Activated CD8-positive, alpha-beta T cell treated with anti-CD3 and anti-CD28 coated beads, Interleukin-2, amount 10 ng/mL, durations not matched to agents 7 days and 5 days (primary cell): ENCODE data around the gene HOXC4. TPM values are rescaled to one million over a fixed set of nuclear protein-coding genes. Genes with fewer than 3 reads are reported as not detected.

Source experiments
- ATAC-seq: fragments of 150-1000 bp; cut with Tn5 transposase; one replicate; pipeline ENCODE4 v1.10.0; 2021; ENCODE audit warnings: moderate library complexity
- CTCF ChIA-PET: fragments of 350-600 bp; sonication (Branson Sonifier 250); formaldehyde crosslinking; loops from one replicate; lab custom pipeline; 2021; ENCODE audit warnings: antibody characterized with exemption; lab: Charles Lee
- POLR2A ChIA-PET: fragments of 350-600 bp; sonication (Branson Sonifier 250); formaldehyde crosslinking; loops from one replicate; lab custom pipeline; 2021; ENCODE audit warnings: antibody characterized with exemption; lab: Charles Lee
- DNase-seq: peaks from one replicate; pipeline ENCODE4 v3.0.0-alpha.2; 2020
- H3K27ac Mint-ChIP-seq: one replicate; pipeline ENCODE4 v1.8.0; 2021; ENCODE audit warnings: mild to moderate bottlenecking, mixed read lengths
- H3K27me3 Mint-ChIP-seq: one replicate; pipeline ENCODE4 v1.8.0; 2021; ENCODE audit warnings: low read depth, mixed read lengths
- H3K36me3 Mint-ChIP-seq: one replicate; pipeline ENCODE4 v1.8.0; 2021; ENCODE audit warnings: low read depth, mixed read lengths
- H3K4me1 Mint-ChIP-seq: one replicate; pipeline ENCODE4 v1.8.0; 2021; ENCODE audit warnings: low read depth, mixed read lengths
- H3K4me3 Mint-ChIP-seq: one replicate; pipeline ENCODE4 v1.8.0; 2021; ENCODE audit warnings: mild to moderate bottlenecking, mixed read lengths
- H3K9me3 Mint-ChIP-seq: one replicate; pipeline ENCODE4 v1.8.0; 2022; ENCODE audit warnings: mixed read lengths; ENCODE audit not compliant: insufficient read depth
- total RNA-seq, 2 experiments: library from RNA; stranded (reverse); gene quantifications; one replicate each; pipeline ENCODE4 v1.2.3, GENCODE V29; 2021

The HOXC4 gene
- total RNA-seq, 2 experiments from 2014 or later = 1.1 to 1.3 TPM

DNA sequence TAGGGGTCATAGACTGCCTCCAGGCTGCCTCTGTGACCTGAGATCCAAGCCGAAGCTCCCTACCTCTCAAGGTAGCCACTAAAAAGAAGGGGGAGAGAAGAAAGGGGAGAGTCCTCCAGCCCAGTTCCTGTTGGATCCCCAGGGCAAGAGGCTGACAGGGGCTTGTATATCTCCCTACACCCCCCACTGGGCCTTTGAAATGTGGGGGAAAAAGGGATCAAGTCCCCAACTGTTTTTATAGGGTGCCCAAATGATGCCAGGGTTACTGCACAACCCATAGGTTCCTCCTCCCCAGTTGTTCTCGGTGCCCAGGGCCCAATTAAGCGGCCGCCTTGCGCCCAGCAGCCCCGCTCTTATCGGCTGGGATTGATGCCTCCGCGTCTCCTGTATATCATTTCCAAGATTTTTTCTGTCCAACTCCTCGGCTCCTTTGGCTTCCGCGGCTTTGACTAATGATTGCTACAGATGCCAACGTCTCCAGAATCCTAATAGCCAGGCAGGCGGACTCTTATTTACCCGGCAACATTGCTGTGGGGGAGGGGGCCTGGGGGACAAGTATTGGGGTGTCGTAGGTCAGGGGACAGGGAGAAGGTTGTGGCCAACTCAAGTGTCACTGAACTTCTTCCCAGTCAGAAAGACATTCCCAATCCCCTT is 7.6 kb upstream of the HOXC4 start:
- Mint-ChIP-seq H3K4me1 (peaks cover 31% of the 10 kb centered on the region), H3K4me3 (no peak overlapping the region), H3K27ac (no peak overlapping the region), H3K36me3 (no peaks in the 10 kb centered on the region), H3K27me3 (peaks cover 91% of the 10 kb centered on the region), H3K9me3 (no peaks in the 10 kb centered on the region)
- ChIA-PET POLR2A (no interaction called here), CTCF (interaction anchor here (1.0 to 1.2 kb wide), 3 partner anchors 13 to 161 kb away, joined by 3 to 7 read pairs (median 4); partner anchors contain the start of gene HOXC5)
- ATAC-seq (no peak), DNase-seq (no peak)

DNA sequence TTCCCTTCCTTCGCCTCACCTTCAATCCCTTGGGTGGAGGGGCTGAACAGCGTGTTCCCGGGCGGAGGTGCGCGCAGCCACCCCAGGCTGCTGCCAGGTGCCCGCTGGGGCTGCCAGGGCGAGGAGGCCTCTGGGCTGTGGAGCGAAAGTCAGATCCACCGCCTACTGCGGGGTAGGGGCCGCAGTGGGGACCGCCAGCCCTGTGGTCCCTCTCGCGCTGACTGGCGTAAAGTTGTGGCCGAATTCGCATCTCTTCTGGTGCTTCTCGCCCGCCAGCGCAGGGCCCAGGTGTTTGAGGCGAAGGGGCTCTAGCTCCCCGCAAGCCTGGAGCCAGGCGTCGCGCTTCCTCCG is 6.9 kb upstream of the HOXC4 start:
- H3K4me3 Mint-ChIP-seq = no peak overlapping the region
- no peaks in the 10 kb centered on the region for H3K9me3 Mint-ChIP-seq
- ChIA-PET CTCF (no interaction called here), POLR2A (no interaction called here)
- no peaks in the 10 kb centered on the region for H3K36me3 Mint-ChIP-seq
- H3K27me3 Mint-ChIP-seq = peaks cover 92% of the 10 kb centered on the region
- H3K27ac Mint-ChIP-seq = no peak overlapping the region
- DNase-seq (no peak), ATAC-seq (no peak)
- peaks cover 36% of the 10 kb centered on the region for H3K4me1 Mint-ChIP-seq

DNA sequence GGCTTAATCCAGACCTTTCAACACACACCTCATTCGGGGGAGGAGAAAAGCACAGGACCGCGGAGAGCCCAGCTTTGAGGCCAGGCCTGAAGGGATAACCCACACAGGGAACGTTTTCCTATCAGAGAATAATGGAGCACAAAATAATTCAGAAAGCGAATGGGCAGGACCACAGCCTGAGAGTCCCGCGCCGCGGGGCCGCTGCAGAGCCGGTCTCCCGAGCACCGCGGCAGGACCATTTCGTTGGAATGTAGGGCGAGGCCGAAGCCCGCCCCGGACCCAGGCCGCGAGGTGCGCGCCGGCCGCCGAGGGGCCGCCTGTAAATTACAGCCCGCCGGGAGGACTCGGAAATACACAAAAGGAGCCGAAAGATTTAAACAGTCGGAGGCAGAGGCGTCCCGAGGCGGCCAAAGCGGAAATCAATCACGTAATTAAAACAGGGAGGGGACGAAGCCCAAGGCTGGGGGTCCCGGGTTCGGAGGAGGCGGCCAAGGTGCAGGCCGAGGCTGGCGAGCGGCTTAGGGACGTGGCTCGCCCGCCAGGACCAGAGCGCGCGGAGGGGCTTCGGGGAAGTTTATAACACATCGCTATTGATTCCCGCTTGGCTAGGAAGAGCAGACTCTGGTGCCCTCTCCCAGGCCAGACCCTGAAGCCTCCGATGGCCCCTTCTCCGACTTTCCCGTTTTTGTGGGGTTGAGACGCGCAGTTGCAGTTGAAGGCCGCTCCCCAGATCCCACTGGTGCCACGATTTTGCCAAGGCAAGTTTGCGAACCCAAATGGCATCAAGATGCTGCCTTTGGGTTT is 6.3 kb upstream of the HOXC4 start:
- no peaks in the 10 kb centered on the region for H3K9me3 Mint-ChIP-seq
- H3K4me1 Mint-ChIP-seq = peaks cover 40% of the 10 kb centered on the region
- POLR2A ChIA-PET = no interaction called here
- H3K36me3 Mint-ChIP-seq = no peaks in the 10 kb centered on the region
- DNase-seq (no peak), ATAC-seq (peak; percentile 6)
- H3K27me3 Mint-ChIP-seq = peaks cover 92% of the 10 kb centered on the region
- H3K4me3 Mint-ChIP-seq = no peak overlapping the region
- CTCF ChIA-PET = interaction anchor here (1.1 kb wide), 2 partner anchors 15 to 154 kb away, joined by 3 to 6 read pairs; partner anchors contain the start of gene HOXC5
- no peak overlapping the region for H3K27ac Mint-ChIP-seq

DNA sequence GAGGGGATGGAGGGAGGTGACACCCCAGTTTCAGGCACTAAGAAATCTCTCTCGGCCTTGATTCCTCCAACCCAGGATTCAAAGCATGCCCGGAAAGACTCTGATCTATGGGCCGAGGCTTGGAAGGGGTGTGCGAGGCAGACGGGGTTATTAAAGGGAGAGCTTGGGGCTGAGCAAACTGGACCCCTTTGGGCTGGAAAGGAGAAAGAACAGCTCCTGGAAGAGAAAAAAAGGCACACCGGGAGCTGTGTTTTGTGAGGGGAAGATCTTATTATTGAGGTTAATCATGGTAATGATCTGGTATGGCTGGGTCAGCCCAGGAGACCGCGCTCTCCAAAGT is 5.7 kb upstream of the HOXC4 start:
- H3K27me3 Mint-ChIP-seq = peaks cover 89% of the 10 kb centered on the region
- H3K4me1 Mint-ChIP-seq = peaks cover 44% of the 10 kb centered on the region
- H3K27ac Mint-ChIP-seq = no peak overlapping the region
- ChIA-PET CTCF (interaction anchor here (0.6 to 1.1 kb wide), 3 partner anchors 15 to 154 kb away, joined by 3 to 6 read pairs (median 5); partner anchors contain the start of gene HOXC5), POLR2A (no interaction called here)
- no peak for DNase-seq
- no peak overlapping the region for H3K4me3 Mint-ChIP-seq
- ATAC-seq = no peak
- H3K36me3 Mint-ChIP-seq = no peaks in the 10 kb centered on the region
- no peaks in the 10 kb centered on the region for H3K9me3 Mint-ChIP-seq

DNA sequence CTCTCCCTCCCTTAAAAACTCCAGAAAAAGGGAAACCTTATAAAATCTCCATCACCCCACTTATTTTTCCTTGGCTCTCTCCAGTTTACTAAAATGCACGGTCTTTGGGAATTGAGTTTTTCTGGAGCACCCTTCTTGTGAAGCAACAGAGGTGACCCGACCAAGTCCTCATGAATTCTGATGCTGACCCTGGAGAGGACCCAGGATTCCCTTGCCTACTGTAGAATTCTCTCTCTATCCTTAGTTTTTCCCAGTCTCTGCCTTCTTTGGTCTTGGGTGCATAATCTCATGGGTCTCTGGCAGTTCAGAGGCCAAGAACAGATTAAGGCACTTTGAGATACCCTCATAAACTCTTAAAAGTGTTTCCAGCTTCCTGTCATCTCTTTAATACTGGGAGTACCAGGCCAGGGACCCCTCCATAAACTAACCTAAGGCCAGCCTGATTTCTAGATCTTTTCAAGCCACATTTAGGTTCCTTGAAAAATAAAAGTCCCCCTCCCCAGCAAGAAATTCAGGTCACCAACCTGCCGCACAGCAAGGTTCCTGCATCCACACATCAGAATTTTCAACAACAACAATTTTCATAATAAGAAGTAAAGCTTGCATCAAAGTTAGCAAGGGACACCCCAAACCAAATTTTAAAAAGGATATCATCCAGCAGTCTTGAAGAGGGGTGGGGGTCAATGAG is 5.1 kb upstream of the HOXC4 start:
- peaks cover 87% of the 10 kb centered on the region for H3K27me3 Mint-ChIP-seq
- DNase-seq (no peak), ATAC-seq (no peak)
- POLR2A ChIA-PET = no interaction called here
- peaks cover 47% of the 10 kb centered on the region for H3K4me1 Mint-ChIP-seq
- no peak overlapping the region for H3K4me3 Mint-ChIP-seq
- H3K36me3 Mint-ChIP-seq = no peaks in the 10 kb centered on the region
- no peaks in the 10 kb centered on the region for H3K9me3 Mint-ChIP-seq
- H3K27ac Mint-ChIP-seq = no peak overlapping the region
- CTCF ChIA-PET = interaction anchor here (0.6 to 1.1 kb wide), 3 partner anchors 16 to 153 kb away, joined by 3 to 6 read pairs (median 5); partner anchors contain the start of gene HOXC5

DNA sequence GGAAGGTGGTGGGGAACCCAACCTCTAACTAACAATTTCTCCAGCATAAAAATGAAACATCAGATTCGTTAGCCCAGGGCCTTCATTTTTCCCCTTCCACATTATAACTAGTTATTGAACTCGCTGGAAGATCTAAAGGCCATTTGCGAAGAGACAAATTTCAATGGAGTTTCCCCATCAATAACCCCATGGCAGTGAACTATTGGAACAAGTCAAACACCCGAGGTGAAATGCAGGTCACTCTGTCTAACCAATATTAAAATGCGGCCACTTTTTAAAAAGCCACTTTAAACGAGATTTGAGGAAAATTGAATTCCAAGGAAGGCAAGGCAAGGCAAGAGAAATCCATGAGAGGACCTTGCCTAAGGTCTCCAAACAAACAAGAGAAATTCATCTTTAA is 4.5 kb upstream of the HOXC4 start:
- peaks cover 46% of the 10 kb centered on the region for H3K4me1 Mint-ChIP-seq
- CTCF ChIA-PET = no interaction called here
- no peak for ATAC-seq

DNA sequence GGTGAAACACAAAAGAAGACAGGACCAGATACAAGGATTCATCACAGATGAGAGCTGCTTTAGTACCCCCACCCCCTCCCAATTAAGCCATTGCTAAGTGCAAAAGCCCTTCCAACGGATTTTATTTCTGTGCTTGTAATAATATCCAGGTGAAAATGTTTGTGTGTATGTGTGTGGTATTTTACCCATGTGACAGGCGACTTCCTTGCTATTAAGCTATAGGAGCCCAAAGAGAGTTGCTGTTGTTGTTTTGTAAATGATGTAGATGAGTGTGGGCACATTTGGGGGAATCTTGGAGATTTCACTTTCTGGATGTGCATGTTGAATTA is 3.2 kb upstream of the HOXC4 start:
- Mint-ChIP-seq H3K36me3 (no peaks in the 10 kb centered on the region), H3K27ac (no peak overlapping the region), H3K27me3 (peaks cover 86% of the 10 kb centered on the region), H3K9me3 (no peaks in the 10 kb centered on the region), H3K4me3 (peak overlapping the region; percentile 13), H3K4me1 (peaks cover 40% of the 10 kb centered on the region)
- ChIA-PET CTCF (interaction anchor here (0.7 to 2.1 kb wide), 5 partner anchors 18 to 157 kb away, joined by 3 to 14 read pairs (median 3); partner anchors contain the start of gene HOXC5), POLR2A (no interaction called here)
- DNase-seq (no peak), ATAC-seq (no peak)

More for the DNA sequence above, 4.5 kb upstream of the HOXC4 start:
- no peaks in the 10 kb centered on the region for H3K9me3 Mint-ChIP-seq
- H3K27ac Mint-ChIP-seq = no peak overlapping the region
- no peak for DNase-seq
- peaks cover 88% of the 10 kb centered on the region for H3K27me3 Mint-ChIP-seq
- no peak overlapping the region for H3K4me3 Mint-ChIP-seq
- H3K36me3 Mint-ChIP-seq = no peaks in the 10 kb centered on the region
- POLR2A ChIA-PET = no interaction called here

DNA sequence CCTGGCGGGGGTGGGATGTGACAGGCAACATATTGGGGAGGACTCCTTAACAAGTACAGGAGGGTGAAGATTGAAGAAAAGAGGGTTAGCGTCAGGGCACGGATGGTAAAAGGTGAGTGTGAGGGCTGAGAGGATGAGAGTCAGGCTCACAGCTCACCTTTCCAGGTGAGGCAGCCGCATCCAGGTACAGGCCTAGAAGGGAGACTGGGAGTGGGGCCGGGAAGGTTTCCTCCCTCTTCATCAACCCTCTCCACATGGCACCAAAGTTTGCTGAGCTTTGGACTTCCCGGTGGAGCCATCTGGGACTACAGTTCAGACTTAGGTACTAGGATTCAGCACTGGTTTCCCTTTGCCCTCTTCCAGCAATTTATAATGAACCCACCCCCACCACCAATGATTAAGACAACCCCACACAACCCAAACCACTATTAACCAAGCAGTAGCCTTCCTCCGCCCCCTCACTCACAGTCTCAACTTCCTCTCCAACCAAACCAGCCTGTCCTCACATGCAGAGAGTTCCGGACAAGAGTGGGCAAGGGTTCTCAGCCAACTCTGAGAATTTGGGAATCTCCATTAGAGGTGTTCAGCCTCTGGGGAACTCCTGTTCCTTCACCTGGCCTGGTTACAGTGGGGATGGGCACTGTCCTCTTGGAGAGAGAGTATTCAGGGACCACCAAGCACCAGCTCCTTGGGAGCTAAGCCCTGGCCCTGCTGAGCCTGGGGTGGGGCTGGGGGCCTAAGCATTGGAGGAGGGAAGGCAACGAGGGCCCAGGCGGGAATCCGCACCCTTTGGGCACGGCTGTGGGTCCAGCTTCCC is 2.4 kb upstream of the HOXC4 start:
- Mint-ChIP-seq H3K9me3 (no peaks in the 10 kb centered on the region), H3K27ac (no peak overlapping the region), H3K36me3 (no peaks in the 10 kb centered on the region), H3K4me1 (peaks cover 40% of the 10 kb centered on the region), H3K4me3 (no peak overlapping the region), H3K27me3 (peaks cover 87% of the 10 kb centered on the region)
- ChIA-PET POLR2A (interaction anchor here (1.1 kb wide), 1 partner anchor 10 kb away, joined by 4 read pairs; no protein-coding TSS in a partner anchor), CTCF (interaction anchor here (0.9 to 2.1 kb wide), 6 partner anchors 10 to 156 kb away, joined by 3 to 14 read pairs (median 4); partner anchors contain the start of gene HOXC5)
- DNase-seq (no peak), ATAC-seq (no peak)

DNA sequence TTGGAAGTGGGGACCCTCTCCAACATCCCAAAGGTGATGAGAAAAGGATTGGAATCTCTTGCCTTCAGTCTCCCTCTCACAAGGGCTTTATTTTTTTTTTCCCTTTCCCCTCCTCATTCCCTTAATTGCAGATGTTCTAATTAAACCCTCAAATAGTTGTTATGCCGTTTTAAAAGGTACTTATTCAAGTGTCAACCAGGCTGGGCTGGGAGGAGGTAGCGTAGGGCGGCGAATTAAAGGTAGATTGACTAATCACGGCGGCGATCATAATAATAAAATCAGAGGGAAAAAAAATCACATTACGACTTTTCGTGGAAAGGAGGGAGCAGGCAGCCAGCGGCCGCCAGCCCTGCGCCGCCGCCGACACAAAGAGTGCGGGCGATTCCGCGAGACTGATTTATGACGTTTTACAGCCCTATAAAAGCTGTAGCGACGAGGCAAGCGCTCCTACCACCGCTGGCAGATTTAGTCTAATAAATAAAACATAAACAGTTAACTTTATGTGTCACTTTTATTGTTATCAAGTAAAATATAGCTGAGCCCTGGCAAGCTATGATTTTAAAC is 1.7 kb upstream of the HOXC4 start:
- Mint-ChIP-seq H3K4me1 (peaks cover 38% of the 10 kb centered on the region), H3K4me3 (no peak overlapping the region), H3K27ac (no peak overlapping the region), H3K9me3 (no peaks in the 10 kb centered on the region), H3K36me3 (no peaks in the 10 kb centered on the region), H3K27me3 (peaks cover 83% of the 10 kb centered on the region)
- ATAC-seq (no peak), DNase-seq (no peak)
- CTCF ChIA-PET = interaction anchor here (1.1 to 3.3 kb wide), 9 partner anchors 9 to 327 kb away, joined by 3 to 27 read pairs (median 4); partner anchors contain the start of gene HOXC5
- POLR2A ChIA-PET = interaction anchor here (0.7 to 1.1 kb wide), 2 partner anchors 11 to 24 kb away, joined by 3 to 4 read pairs; partner anchors contain the start of gene HOXC6

DNA sequence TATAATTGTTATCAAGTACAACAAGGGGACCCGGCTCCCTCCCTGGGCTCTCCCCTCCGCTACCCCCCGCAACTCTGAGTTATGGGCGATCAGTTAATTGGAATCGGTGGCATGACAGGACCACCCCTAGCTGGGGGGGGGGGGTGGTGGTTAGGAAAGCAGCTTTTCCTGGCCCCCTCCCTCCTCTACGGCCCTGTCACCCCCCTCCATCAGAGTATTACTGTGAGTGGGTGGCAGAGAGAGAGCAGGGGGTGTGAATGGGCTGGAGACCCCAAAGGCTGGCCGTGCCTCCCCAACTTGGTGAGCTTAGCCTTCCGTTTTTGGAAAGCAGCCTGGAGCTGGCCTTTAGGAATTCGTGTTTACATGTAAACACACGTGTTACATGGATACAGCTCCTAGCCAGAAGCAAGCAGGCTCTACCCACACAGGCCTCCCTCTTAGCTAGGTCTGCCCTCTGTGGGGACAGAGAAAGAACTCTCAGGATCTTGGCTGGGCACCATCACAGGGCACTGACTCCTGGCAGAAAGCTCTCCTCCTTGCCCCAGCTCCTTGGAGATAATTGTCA is 1.1 kb upstream of the HOXC4 start:
- POLR2A ChIA-PET = interaction anchor here (0.7 to 1.1 kb wide), 2 partner anchors 12 to 24 kb away, joined by 3 to 4 read pairs; partner anchors contain the start of gene HOXC6
- Mint-ChIP-seq H3K36me3 (no peaks in the 10 kb centered on the region), H3K27ac (peak overlapping the region; percentile 73), H3K9me3 (no peaks in the 10 kb centered on the region), H3K4me1 (peaks cover 37% of the 10 kb centered on the region), H3K27me3 (peaks cover 83% of the 10 kb centered on the region), H3K4me3 (peak overlapping the region; percentile 74)
- ATAC-seq (peak; percentile 13), DNase-seq (no peak)
- CTCF ChIA-PET = interaction anchor here (0.8 to 3.3 kb wide), 14 partner anchors 9 to 327 kb away, joined by 3 to 27 read pairs (median 3); partner anchors contain the start of gene HOXC5
